Liver (tissue), 9 donors: ENCODE measurements around the gene PMFBP1. TPM values are rescaled to one million over a fixed set of nuclear protein-coding genes. Genes with fewer than 3 reads are reported as not detected.

Source experiments
- DNase-seq: peaks from one replicate; pipeline ENCODE4 v3.0.0-alpha.2; 2017; ENCODE audit warnings: low spot score
- H3K27ac ChIP-seq, 2 donors: one replicate each; pipeline ENCODE4 v1.7.0; 2013; ENCODE audit warnings: inconsistent platforms in 2 of 2, low read length in 2 of 2, control low read depth in 1 of 2, low read depth in 1 of 2, mild to moderate bottlenecking in 1 of 2
- H3K27me3 ChIP-seq, 4 donors: one replicate each; pipeline versions ENCODE4 v1.6.1 to v1.7.0; 2013; ENCODE audit warnings: low read length in 3 of 4, inconsistent platforms in 1 of 4, mild to moderate bottlenecking in 1 of 4, moderate library complexity in 1 of 4; ENCODE audit not compliant: control insufficient read depth in 4 of 4, insufficient read depth in 4 of 4
- H3K36me3 ChIP-seq, 4 donors: one replicate each; pipeline versions ENCODE4 v1.6.1 to v1.7.0; 2013; ENCODE audit warnings: low read length in 3 of 4, mild to moderate bottlenecking in 3 of 4, low read depth in 1 of 4, moderate library complexity in 1 of 4; ENCODE audit not compliant: control insufficient read depth in 4 of 4, insufficient read depth in 3 of 4
- H3K4me1 ChIP-seq, 4 donors: one replicate each; pipeline versions ENCODE4 v1.6.1 to v1.7.0; 2013; ENCODE audit warnings: low read length in 3 of 4, mild to moderate bottlenecking in 3 of 4, moderate library complexity in 1 of 4; ENCODE audit not compliant: control insufficient read depth in 4 of 4, insufficient read depth in 4 of 4
- H3K4me3 ChIP-seq, 3 donors: one replicate each; pipeline versions ENCODE4 v1.6.1 to v1.7.0; 2013; ENCODE audit warnings: low read length in 3 of 3, control low read depth in 1 of 3, low read depth in 1 of 3, mild to moderate bottlenecking in 1 of 3
- H3K9ac ChIP-seq, 2 donors: one replicate each; pipeline ENCODE4 v1.7.0; 2013; ENCODE audit warnings: low read length in 2 of 2, mild to moderate bottlenecking in 2 of 2, moderate library complexity in 2 of 2, control low read depth in 1 of 2, low read depth in 1 of 2
- H3K9me3 ChIP-seq, 4 donors: one replicate each; pipeline versions ENCODE4 v1.6.1 to v1.7.0; 2013; ENCODE audit warnings: low read length in 3 of 4; ENCODE audit not compliant: control insufficient read depth in 4 of 4
- EGR1 ChIP-seq, 2 donors: IDR thresholded peaks; 2 replicates each; pipeline ENCODE4 v1.6.1; 2016 to 2018; ENCODE audit warnings: antibody characterized with exemption in 2 of 2, low read depth in 2 of 2
- FOXA1 ChIP-seq: IDR thresholded peaks from 2 replicates; pipeline ENCODE4 v1.6.1; 2016; ENCODE audit warnings: antibody characterized with exemption
- FOXA2 ChIP-seq: IDR thresholded peaks from 2 replicates; pipeline ENCODE4 v1.6.1; 2016; ENCODE audit warnings: antibody characterized with exemption
- GABPA ChIP-seq, 2 donors: IDR thresholded peaks in 1 of 2; conservative IDR thresholded peaks in 1 of 2; 2 replicates each; pipeline ENCODE4 v1.6.1; 2016; ENCODE audit warnings: antibody characterized with exemption in 2 of 2, mild to moderate bottlenecking in 1 of 2, moderate library complexity in 1 of 2
- HNF4A ChIP-seq, 2 donors: conservative IDR thresholded peaks; 2 replicates each; pipeline ENCODE4 v1.6.1; 2016; ENCODE audit warnings: antibody characterized with exemption in 2 of 2, mild to moderate bottlenecking in 2 of 2
- HNF4G ChIP-seq: IDR thresholded peaks from 2 replicates; pipeline ENCODE4 v1.6.1; 2016; ENCODE audit warnings: antibody characterized with exemption
- JUND ChIP-seq, 2 donors: IDR thresholded peaks; 2 replicates each; pipeline ENCODE4 v1.6.1; 2016; ENCODE audit warnings: antibody characterized with exemption in 2 of 2
- NR2F2 ChIP-seq: IDR thresholded peaks from 2 replicates; pipeline ENCODE4 v1.6.1; 2016; ENCODE audit warnings: antibody characterized with exemption
- RAD21 ChIP-seq, 2 donors: IDR thresholded peaks; 2 replicates each; pipeline ENCODE4 v1.6.1; 2016; ENCODE audit warnings: antibody characterized with exemption in 2 of 2, mild to moderate bottlenecking in 2 of 2
- RXRA ChIP-seq, 2 donors: IDR thresholded peaks; 2 replicates each; pipeline ENCODE4 v1.6.1; 2017 to 2018; ENCODE audit warnings: antibody characterized with exemption in 2 of 2, mild to moderate bottlenecking in 1 of 2
- SP1 ChIP-seq: IDR thresholded peaks from 2 replicates; pipeline ENCODE4 v1.6.1; 2018; ENCODE audit warnings: antibody characterized with exemption, mild to moderate bottlenecking
- TAF1 ChIP-seq: conservative IDR thresholded peaks from 2 replicates; pipeline ENCODE4 v1.6.1; 2016; ENCODE audit warnings: antibody characterized with exemption, mild to moderate bottlenecking
- YY1 ChIP-seq: IDR thresholded peaks from 2 replicates; pipeline ENCODE4 v1.6.1; 2016; ENCODE audit warnings: antibody characterized with exemption, mild to moderate bottlenecking
- WGBS: extraction: QIAGEN DNeasy Blood & Tissue Kit; methylation state at CpG from one replicate; pipeline ENCODE4 v1.1.7; 2013; 5-methylcytosine and 5-hydroxymethylcytosine counted together
- polyA plus RNA-seq, 2 donors: library from polyadenylated mRNA; stranded (reverse) in 1 of 2; unstranded in 1 of 2; fragments of 200-250 nt in 1 of 2; fragments of >200 nt in 1 of 2; fragmentation: Nextera tagmentation in 1 of 2; extraction: Ambion mirVana in 1 of 2; gene quantifications; one replicate each; pipeline versions ENCODE4 v1.2.1 to v1.2.3, GENCODE V29; 2013 to 2015
- total RNA-seq, 2 donors: library from RNA; depleted of rRNA; stranded (reverse); fragments of >200 nt; gene quantifications; one replicate each; pipeline ENCODE4 v1.2.3, GENCODE V29; 2014
- TF ChIP-seq, protein P1 (sequence below): IDR thresholded peaks from 2 replicates; pipeline ENCODE4 v1.6.1; 2016; ENCODE audit warnings: antibody characterized with exemption
- TF ChIP-seq, protein P2 (sequence below): IDR thresholded peaks from 2 replicates; pipeline ENCODE4 v1.6.1; 2016; ENCODE audit warnings: antibody characterized with exemption
- TF ChIP-seq, protein P3 (sequence below): fragments of 150-350 bp; IDR thresholded peaks from 2 replicates; pipeline ENCODE4 v1.5.1; 2017; ENCODE audit warnings: improper control_type of control experiment, low read depth, low read length; ENCODE audit not compliant: missing input control
- TF ChIP-seq, protein P4 (sequence below): IDR thresholded peaks from 2 replicates; pipeline ENCODE4 v1.6.1; 2016; ENCODE audit warnings: antibody characterized with exemption
- TF ChIP-seq, protein P5 (sequence below): IDR thresholded peaks from 2 replicates; pipeline ENCODE4 v1.6.1; 2016; ENCODE audit warnings: antibody characterized with exemption, mild to moderate bottlenecking
- donor health status: healthy.
- donor health status: healthy.
- donor health status: healthy.
- donor health status: healthy.
- donor health status: healthy.

PMFBP1 gene
- total and polyA plus RNA-seq, 4 donors, result 0.06 to 1.4 (median 0.29) TPM

DNA sequence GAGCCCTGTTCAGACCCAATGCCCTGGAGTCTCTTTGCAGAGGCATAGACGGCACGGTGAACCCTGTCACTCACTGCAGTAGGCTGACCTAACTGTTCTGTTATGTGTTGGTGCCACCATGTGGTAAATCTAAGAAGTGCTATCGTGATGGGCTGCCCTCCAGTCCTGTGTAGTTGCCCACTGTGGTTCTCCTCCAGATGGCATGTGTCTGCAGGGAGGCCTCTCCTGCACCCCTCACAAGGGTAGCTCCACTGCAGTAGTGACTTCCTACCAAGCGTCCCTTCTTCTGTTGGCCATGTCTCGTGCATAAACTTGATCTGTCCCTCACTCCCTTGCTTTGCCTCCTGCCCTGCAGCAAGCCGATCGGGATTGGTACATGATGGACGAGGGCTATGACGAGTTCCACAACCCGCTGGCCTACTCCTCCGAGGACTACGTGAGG lies 72.6 kb downstream of the PMFBP1 start:
- Histone ChIP-seq H3K27ac (no peak overlapping the region), H3K36me3 (peaks cover 24 to 80% (median 68%) of the 10 kb centered on the region in 4 donors), H3K4me1 (peaks cover 0 to 14% (median 10%) of the 10 kb centered on the region in 4 donors), H3K4me3 (no peak overlapping the region), H3K9me3 (no peaks in the 10 kb centered on the region), H3K9ac (no peak overlapping the region), H3K27me3 (no peaks in the 10 kb centered on the region)
- TF ChIP-seq HNF4G, result no peak
- no peak for TF ChIP-seq FOXA2
- no peak for TF ChIP-seq SP1
- TF ChIP-seq, protein P1, sequence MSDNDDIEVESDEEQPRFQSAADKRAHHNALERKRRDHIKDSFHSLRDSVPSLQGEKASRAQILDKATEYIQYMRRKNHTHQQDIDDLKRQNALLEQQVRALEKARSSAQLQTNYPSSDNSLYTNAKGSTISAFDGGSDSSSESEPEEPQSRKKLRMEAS, result no peak
- TF ChIP-seq, protein P2, sequence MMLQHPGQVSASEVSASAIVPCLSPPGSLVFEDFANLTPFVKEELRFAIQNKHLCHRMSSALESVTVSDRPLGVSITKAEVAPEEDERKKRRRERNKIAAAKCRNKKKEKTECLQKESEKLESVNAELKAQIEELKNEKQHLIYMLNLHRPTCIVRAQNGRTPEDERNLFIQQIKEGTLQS, result no peak
- peak; percentile 84 to 93 for TF ChIP-seq RAD21 (IDR thresholded peaks at IDR 0.05)
- no peak for TF ChIP-seq RXRA (IDR thresholded peaks at IDR 0.05)
- no peak for TF ChIP-seq FOXA1
- TF ChIP-seq, protein P3, sequence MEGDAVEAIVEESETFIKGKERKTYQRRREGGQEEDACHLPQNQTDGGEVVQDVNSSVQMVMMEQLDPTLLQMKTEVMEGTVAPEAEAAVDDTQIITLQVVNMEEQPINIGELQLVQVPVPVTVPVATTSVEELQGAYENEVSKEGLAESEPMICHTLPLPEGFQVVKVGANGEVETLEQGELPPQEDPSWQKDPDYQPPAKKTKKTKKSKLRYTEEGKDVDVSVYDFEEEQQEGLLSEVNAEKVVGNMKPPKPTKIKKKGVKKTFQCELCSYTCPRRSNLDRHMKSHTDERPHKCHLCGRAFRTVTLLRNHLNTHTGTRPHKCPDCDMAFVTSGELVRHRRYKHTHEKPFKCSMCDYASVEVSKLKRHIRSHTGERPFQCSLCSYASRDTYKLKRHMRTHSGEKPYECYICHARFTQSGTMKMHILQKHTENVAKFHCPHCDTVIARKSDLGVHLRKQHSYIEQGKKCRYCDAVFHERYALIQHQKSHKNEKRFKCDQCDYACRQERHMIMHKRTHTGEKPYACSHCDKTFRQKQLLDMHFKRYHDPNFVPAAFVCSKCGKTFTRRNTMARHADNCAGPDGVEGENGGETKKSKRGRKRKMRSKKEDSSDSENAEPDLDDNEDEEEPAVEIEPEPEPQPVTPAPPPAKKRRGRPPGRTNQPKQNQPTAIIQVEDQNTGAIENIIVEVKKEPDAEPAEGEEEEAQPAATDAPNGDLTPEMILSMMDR, result peak; percentile 66
- TF ChIP-seq TAF1, result no peak
- TF ChIP-seq EGR1 (IDR thresholded peaks at IDR 0.05; ENCODE audit: low read depth in 2 of 2), result no peak
- TF ChIP-seq GABPA (IDR thresholded peaks at IDR 0.05 in 1 of 2, conservative IDR thresholded peaks at IDR 0.05 in 1 of 2), result no peak
- TF ChIP-seq NR2F2, result no peak
- TF ChIP-seq, protein P4, sequence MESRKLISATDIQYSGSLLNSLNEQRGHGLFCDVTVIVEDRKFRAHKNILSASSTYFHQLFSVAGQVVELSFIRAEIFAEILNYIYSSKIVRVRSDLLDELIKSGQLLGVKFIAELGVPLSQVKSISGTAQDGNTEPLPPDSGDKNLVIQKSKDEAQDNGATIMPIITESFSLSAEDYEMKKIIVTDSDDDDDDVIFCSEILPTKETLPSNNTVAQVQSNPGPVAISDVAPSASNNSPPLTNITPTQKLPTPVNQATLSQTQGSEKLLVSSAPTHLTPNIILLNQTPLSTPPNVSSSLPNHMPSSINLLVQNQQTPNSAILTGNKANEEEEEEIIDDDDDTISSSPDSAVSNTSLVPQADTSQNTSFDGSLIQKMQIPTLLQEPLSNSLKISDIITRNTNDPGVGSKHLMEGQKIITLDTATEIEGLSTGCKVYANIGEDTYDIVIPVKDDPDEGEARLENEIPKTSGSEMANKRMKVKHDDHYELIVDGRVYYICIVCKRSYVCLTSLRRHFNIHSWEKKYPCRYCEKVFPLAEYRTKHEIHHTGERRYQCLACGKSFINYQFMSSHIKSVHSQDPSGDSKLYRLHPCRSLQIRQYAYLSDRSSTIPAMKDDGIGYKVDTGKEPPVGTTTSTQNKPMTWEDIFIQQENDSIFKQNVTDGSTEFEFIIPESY, result no peak
- TF ChIP-seq HNF4A (conservative IDR thresholded peaks at IDR 0.05), result peak in 1 of 2 donors; percentile 34
- TF ChIP-seq YY1, result no peak
- TF ChIP-seq, protein P5, sequence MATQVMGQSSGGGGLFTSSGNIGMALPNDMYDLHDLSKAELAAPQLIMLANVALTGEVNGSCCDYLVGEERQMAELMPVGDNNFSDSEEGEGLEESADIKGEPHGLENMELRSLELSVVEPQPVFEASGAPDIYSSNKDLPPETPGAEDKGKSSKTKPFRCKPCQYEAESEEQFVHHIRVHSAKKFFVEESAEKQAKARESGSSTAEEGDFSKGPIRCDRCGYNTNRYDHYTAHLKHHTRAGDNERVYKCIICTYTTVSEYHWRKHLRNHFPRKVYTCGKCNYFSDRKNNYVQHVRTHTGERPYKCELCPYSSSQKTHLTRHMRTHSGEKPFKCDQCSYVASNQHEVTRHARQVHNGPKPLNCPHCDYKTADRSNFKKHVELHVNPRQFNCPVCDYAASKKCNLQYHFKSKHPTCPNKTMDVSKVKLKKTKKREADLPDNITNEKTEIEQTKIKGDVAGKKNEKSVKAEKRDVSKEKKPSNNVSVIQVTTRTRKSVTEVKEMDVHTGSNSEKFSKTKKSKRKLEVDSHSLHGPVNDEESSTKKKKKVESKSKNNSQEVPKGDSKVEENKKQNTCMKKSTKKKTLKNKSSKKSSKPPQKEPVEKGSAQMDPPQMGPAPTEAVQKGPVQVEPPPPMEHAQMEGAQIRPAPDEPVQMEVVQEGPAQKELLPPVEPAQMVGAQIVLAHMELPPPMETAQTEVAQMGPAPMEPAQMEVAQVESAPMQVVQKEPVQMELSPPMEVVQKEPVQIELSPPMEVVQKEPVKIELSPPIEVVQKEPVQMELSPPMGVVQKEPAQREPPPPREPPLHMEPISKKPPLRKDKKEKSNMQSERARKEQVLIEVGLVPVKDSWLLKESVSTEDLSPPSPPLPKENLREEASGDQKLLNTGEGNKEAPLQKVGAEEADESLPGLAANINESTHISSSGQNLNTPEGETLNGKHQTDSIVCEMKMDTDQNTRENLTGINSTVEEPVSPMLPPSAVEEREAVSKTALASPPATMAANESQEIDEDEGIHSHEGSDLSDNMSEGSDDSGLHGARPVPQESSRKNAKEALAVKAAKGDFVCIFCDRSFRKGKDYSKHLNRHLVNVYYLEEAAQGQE, result no peak
- no peak for TF ChIP-seq JUND (IDR thresholded peaks at IDR 0.05)
- WGBS, result 65% methylated on average over 12 of the region's 12 CpGs
- peak; percentile 63 for DNase-seq
